ENCODE results near the gene TENM4.
"Not testable (repeated sequence)": the region's sequence is repeated elsewhere in the genome, so short reads cannot be mapped to it uniquely, and the experiment has no call there.

The TENM4 gene

DNA sequence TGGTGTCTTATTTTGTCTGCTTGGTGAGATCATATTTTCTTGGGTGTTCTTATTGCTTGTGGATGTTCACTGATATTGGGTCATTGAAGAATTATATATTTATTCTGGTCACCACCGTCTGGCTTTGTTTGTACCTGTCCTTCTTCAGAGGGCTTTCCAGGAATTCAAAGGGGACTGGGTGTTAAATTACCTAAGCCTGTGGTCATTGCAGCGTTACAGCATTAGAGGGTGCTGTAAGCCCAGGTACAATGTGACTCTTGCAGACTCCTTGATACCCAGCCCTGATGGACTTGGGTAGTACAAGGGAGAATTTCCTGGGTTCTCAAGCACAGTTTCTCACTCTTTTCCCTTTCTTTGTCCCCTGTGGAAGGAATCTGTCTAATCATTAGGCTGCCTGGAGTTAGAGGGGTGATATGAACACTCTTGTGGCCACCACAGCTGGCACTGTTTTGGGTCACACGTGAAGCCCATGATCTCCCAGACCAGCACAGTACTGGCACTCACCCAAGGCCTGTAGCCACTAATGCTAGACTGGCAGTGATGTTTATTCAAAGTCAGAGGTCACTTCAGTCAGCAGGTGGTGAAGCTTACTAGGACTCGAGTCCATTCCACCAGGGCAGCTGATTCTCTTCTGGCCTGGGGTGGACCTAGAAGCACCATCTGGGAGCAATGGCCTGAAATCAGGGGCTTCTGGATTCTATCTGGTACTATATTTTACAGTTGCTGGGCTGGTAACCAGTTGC is 810.1 kb downstream of the TENM4 start:
- H3K9me3 ChIP-seq (ENCODE audit: control insufficient read depth in 5 of 5, low read length in 5 of 5): peaks cover 9 to 28% (median 18%) of the 10 kb centered on the region in 5 donors
- no peaks in the 10 kb centered on the region for H3K36me3 ChIP-seq (ENCODE audit: control insufficient read depth in 5 of 5, insufficient read depth in 5 of 5, low read length in 5 of 5)
- no peaks in the 10 kb centered on the region for H3K4me1 ChIP-seq (ENCODE audit: control insufficient read depth in 5 of 5, insufficient read depth in 5 of 5, low read length in 5 of 5)
- H3K9ac ChIP-seq (ENCODE audit: low read length in 5 of 5): no peak overlapping the region
- H3K4me3 ChIP-seq (ENCODE audit: low read depth in 1 of 5, low read length in 5 of 5): no peak overlapping the region
- H3K27ac ChIP-seq (ENCODE audit: low read depth, low read length): no peak overlapping the region
- no peaks in the 10 kb centered on the region for H3K27me3 ChIP-seq (ENCODE audit: control insufficient read depth in 5 of 5, insufficient read depth in 4 of 5, low read length in 5 of 5)

DNA sequence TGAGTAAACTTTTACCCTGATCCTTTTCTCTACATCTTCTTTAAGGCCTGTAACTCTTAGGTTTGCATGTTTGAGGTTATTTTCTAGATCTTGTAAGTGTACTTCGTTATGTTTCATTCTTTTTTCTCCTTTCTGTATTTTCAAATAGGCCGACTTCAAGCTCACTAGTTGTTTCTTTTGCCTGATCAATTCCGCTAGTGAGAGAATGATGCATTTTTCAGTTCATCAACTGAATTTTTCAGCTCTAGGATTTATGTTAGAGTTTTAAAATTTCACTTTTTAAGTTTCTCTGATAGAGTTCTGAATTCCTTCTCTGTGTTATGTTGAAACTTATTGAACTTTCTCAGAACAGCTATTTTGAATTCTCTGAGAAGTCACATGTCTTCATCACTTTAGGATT is 810.7 kb downstream of the TENM4 start:
- Histone ChIP-seq H3K4me3 (ENCODE audit: low read depth in 1 of 5, low read length in 5 of 5) (no peak overlapping the region), H3K4me1 (ENCODE audit: control insufficient read depth in 5 of 5, insufficient read depth in 5 of 5, low read length in 5 of 5) (no peaks in the 10 kb centered on the region), H3K9me3 (ENCODE audit: control insufficient read depth in 5 of 5, low read length in 5 of 5) (peaks cover 9 to 28% (median 18%) of the 10 kb centered on the region in 5 donors), H3K36me3 (ENCODE audit: control insufficient read depth in 5 of 5, insufficient read depth in 5 of 5, low read length in 5 of 5) (no peaks in the 10 kb centered on the region), H3K9ac (ENCODE audit: low read length in 5 of 5) (no peak overlapping the region), H3K27ac (ENCODE audit: low read depth, low read length) (no peak overlapping the region), H3K27me3 (ENCODE audit: control insufficient read depth in 5 of 5, insufficient read depth in 4 of 5, low read length in 5 of 5) (no peaks in the 10 kb centered on the region)

DNA sequence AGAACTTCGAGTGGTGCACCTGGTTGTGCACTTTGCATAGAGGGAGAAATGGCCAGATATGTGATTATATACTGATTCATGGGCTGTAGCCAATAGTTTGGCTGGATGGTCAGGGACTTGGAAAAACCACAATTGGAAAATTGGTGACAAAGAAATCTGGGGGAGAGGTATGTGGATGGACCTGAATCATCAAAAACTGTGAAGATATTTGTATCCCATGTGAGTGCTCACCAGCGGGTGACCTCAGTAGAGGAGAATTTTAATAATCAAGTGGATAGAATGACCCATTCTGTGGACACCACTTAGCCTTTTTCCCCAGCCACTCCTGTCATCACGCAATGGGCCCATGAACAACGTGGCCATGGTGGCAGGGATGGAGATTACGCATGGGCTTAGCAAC is 818.2 kb downstream of the TENM4 start:
- Histone ChIP-seq H3K36me3 (ENCODE audit: control insufficient read depth in 5 of 5, insufficient read depth in 5 of 5, low read length in 5 of 5) (no peaks in the 10 kb centered on the region), H3K4me3 (ENCODE audit: low read depth in 1 of 5, low read length in 5 of 5) (no peak overlapping the region), H3K27me3 (ENCODE audit: control insufficient read depth in 5 of 5, insufficient read depth in 4 of 5, low read length in 5 of 5) (no peaks in the 10 kb centered on the region), H3K27ac (ENCODE audit: low read depth, low read length) (no peak overlapping the region), H3K9ac (ENCODE audit: low read length in 5 of 5) (no peak overlapping the region), H3K9me3 (ENCODE audit: control insufficient read depth in 5 of 5, low read length in 5 of 5) (peaks cover 0 to 28% (median 23%) of the 10 kb centered on the region in 5 donors), H3K4me1 (ENCODE audit: control insufficient read depth in 5 of 5, insufficient read depth in 5 of 5, low read length in 5 of 5) (no peaks in the 10 kb centered on the region)

DNA sequence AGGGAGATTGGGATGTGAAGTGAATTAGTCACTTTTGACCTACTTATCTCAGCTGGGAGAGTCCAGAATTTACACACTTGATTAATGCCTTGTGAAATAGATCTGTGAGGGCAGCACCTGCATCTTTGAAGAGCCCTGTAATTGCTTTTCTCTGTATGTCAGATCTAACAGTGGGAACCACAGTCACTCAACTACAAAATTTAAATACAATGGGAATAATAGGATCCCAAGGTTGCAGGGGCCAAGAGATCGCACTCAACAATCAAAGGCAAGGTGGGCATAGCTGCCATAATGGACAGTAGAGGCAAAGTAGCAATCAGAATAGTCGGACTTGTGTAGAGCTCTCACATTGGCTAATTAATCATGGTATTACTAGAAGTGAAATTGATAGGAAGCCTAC is 820.7 kb downstream of the TENM4 start:
- Histone ChIP-seq H3K4me1 (ENCODE audit: control insufficient read depth in 5 of 5, insufficient read depth in 5 of 5, low read length in 5 of 5) (no peaks in the 10 kb centered on the region), H3K27me3 (ENCODE audit: control insufficient read depth in 5 of 5, insufficient read depth in 4 of 5, low read length in 5 of 5) (no peaks in the 10 kb centered on the region), H3K9ac (ENCODE audit: low read length in 5 of 5) (no peak overlapping the region), H3K36me3 (ENCODE audit: control insufficient read depth in 5 of 5, insufficient read depth in 5 of 5, low read length in 5 of 5) (no peaks in the 10 kb centered on the region), H3K9me3 (ENCODE audit: control insufficient read depth in 5 of 5, low read length in 5 of 5) (peaks cover 0 to 26% (median 23%) of the 10 kb centered on the region in 5 donors), H3K27ac (ENCODE audit: low read depth, low read length) (no peak overlapping the region), H3K4me3 (ENCODE audit: low read depth in 1 of 5, low read length in 5 of 5) (no peak overlapping the region)

DNA sequence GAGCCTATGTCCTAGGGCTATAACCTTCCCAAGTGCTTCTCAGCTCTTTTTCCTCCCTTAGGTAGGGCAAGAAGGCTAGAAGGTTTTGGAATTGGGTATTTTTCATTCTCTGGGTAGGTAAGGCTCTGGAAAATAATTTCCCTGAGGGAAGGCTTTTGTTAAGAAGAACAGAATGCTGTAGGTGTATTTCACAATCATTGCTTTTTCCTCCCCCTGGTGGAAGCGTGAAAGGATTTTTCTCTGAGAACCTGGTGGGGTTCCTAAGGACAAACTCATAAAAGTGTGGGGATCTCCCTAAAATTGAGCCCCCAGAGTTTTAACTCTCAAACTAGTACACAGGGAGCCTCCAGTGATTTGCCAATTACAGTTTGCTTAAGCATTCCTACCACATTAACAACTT is 825.1 kb downstream of the TENM4 start:
- Histone ChIP-seq H3K27me3 (ENCODE audit: control insufficient read depth in 5 of 5, insufficient read depth in 4 of 5, low read length in 5 of 5) (no peaks in the 10 kb centered on the region), H3K9me3 (ENCODE audit: control insufficient read depth in 5 of 5, low read length in 5 of 5) (peaks cover 0 to 19% (median 18%) of the 10 kb centered on the region in 5 donors), H3K4me3 (ENCODE audit: low read depth in 1 of 5, low read length in 5 of 5) (no peak overlapping the region), H3K27ac (ENCODE audit: low read depth, low read length) (no peak overlapping the region), H3K36me3 (ENCODE audit: control insufficient read depth in 5 of 5, insufficient read depth in 5 of 5, low read length in 5 of 5) (no peaks in the 10 kb centered on the region), H3K4me1 (ENCODE audit: control insufficient read depth in 5 of 5, insufficient read depth in 5 of 5, low read length in 5 of 5) (no peaks in the 10 kb centered on the region), H3K9ac (ENCODE audit: low read length in 5 of 5) (no peak overlapping the region)

DNA sequence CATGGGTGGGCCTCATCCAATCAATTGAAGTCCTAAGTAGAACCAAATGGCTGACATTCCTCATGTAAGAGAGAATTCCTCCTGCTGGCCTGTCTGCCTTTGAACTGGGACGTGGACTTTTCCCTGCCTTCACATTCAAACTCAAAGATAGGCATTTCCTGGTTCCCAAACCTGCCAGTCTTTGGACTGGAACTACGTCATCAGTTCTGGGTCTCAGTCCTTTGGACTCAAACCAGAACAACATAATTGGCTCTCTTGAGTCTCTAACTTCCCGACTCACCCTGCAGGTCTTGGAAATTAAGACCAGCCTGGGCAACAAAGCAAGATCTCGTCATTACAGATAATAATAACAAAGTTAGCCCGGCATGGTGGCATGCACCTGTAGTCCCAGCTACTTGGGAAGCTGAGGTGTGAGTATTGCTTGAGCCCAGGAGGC is 827.4 kb downstream of the TENM4 start:
- H3K27ac ChIP-seq (ENCODE audit: low read depth, low read length): no peak overlapping the region
- H3K9me3 ChIP-seq (ENCODE audit: control insufficient read depth in 5 of 5, low read length in 5 of 5): peaks cover 0 to 2% (median 0%) of the 10 kb centered on the region in 5 donors

DNA sequence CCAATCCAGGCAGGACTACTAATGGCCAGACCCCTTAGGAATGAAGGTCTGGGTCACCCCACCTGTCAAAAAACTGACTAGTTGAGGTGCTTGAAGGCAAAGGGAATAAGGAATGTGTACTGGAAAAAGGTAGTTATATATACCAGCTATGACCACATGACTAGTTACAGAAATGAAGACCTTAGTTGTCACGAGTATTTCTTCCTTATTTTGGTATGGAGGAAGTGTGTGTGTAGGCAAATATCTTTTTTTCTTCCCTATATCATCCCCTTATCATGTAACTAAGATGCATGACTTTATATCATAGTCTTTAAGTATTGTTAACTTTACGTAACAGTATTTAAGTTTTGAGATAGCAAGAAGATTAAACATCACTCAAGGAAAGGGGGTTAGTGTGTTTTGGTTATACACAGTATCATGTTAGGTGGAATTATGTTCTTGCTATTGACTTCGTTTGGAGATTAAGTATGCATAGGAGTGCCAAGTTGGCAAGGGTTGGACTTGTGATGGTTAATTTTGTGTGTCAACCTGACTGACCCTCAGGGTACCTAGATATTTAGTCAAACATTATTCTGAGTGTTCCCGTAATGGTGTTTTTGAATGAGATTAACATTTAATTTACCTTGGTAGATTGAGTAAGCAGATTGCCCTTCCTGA is 828.0 kb downstream of the TENM4 start:
- H3K4me1 ChIP-seq (ENCODE audit: control insufficient read depth in 5 of 5, insufficient read depth in 5 of 5, low read length in 5 of 5): no peaks in the 10 kb centered on the region
- H3K4me3 ChIP-seq (ENCODE audit: low read depth in 1 of 5, low read length in 5 of 5): no peak overlapping the region
- no peak overlapping the region for H3K27ac ChIP-seq (ENCODE audit: low read depth, low read length)
- peaks cover 0 to 2% (median 0%) of the 10 kb centered on the region in 5 donors for H3K9me3 ChIP-seq (ENCODE audit: control insufficient read depth in 5 of 5, low read length in 5 of 5)
- no peaks in the 10 kb centered on the region for H3K36me3 ChIP-seq (ENCODE audit: control insufficient read depth in 5 of 5, insufficient read depth in 5 of 5, low read length in 5 of 5)
- H3K9ac ChIP-seq (ENCODE audit: low read length in 5 of 5): no peak overlapping the region
- no peaks in the 10 kb centered on the region for H3K27me3 ChIP-seq (ENCODE audit: control insufficient read depth in 5 of 5, insufficient read depth in 4 of 5, low read length in 5 of 5)

More for the DNA sequence above, 827.4 kb downstream of the TENM4 start:
- Histone ChIP-seq H3K4me3 (ENCODE audit: low read depth in 1 of 5, low read length in 5 of 5) (no peak overlapping the region), H3K36me3 (ENCODE audit: control insufficient read depth in 5 of 5, insufficient read depth in 5 of 5, low read length in 5 of 5) (no peaks in the 10 kb centered on the region), H3K4me1 (ENCODE audit: control insufficient read depth in 5 of 5, insufficient read depth in 5 of 5, low read length in 5 of 5) (no peaks in the 10 kb centered on the region), H3K27me3 (ENCODE audit: control insufficient read depth in 5 of 5, insufficient read depth in 4 of 5, low read length in 5 of 5) (no peaks in the 10 kb centered on the region), H3K9ac (ENCODE audit: low read length in 5 of 5) (no peak overlapping the region)

DNA sequence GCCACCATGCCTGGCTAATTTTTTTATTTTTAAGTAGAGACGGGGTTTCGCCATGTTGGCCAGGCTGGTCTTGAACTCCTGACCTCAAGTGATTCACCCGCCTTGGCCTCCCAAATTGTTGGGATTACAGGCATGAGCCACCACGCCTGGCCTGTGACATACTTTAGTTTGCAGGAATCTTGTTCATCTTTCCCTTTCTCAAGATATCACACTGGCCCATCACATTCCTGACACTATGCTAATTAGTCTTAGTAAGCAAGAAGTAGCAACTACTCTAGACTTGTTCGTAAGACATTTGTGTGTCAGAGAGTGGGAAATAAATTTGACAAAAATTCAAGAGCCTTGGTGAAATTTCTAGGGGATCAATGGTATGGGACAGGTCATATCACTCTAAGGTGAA is 831.5 kb downstream of the TENM4 start:
- H3K27ac ChIP-seq (ENCODE audit: low read depth, low read length); H3K36me3 ChIP-seq (ENCODE audit: control insufficient read depth in 5 of 5, insufficient read depth in 5 of 5, low read length in 5 of 5); H3K4me3 ChIP-seq (ENCODE audit: low read depth in 1 of 5, low read length in 5 of 5); H3K9me3 ChIP-seq (ENCODE audit: control insufficient read depth in 5 of 5, low read length in 5 of 5); H3K4me1 ChIP-seq (ENCODE audit: control insufficient read depth in 5 of 5, insufficient read depth in 5 of 5, low read length in 5 of 5); H3K9ac ChIP-seq (ENCODE audit: low read length in 5 of 5); H3K27me3 ChIP-seq (ENCODE audit: control insufficient read depth in 5 of 5, insufficient read depth in 4 of 5, low read length in 5 of 5): not testable (repeated sequence)

DNA sequence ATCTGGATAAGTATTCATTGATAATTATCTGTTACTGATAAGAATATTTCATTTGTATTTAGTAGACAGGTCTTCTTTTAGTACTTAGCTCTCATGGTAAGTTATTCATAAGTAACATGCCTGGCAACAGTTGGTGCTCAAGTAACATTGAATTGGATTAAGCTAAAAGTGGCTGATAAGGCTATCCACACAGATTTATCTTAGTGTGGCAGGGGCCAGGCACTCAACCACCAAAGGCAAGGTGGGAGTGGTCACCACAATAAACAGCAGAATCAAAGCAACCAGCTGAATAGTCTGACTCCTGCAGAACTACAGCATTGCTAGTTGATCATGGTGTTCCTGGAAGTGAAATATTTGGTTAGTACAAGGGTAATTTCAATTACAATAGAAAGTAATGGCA is 833.1 kb downstream of the TENM4 start:
- H3K4me3 ChIP-seq (ENCODE audit: low read depth in 1 of 5, low read length in 5 of 5): no peak overlapping the region
- H3K27me3 ChIP-seq (ENCODE audit: control insufficient read depth in 5 of 5, insufficient read depth in 4 of 5, low read length in 5 of 5): no peaks in the 10 kb centered on the region
- no peaks in the 10 kb centered on the region for H3K36me3 ChIP-seq (ENCODE audit: control insufficient read depth in 5 of 5, insufficient read depth in 5 of 5, low read length in 5 of 5)
- no peak overlapping the region for H3K27ac ChIP-seq (ENCODE audit: low read depth, low read length)
- H3K4me1 ChIP-seq (ENCODE audit: control insufficient read depth in 5 of 5, insufficient read depth in 5 of 5, low read length in 5 of 5): no peaks in the 10 kb centered on the region
- H3K9me3 ChIP-seq (ENCODE audit: control insufficient read depth in 5 of 5, low read length in 5 of 5): no peaks in the 10 kb centered on the region
- no peak overlapping the region for H3K9ac ChIP-seq (ENCODE audit: low read length in 5 of 5)

DNA sequence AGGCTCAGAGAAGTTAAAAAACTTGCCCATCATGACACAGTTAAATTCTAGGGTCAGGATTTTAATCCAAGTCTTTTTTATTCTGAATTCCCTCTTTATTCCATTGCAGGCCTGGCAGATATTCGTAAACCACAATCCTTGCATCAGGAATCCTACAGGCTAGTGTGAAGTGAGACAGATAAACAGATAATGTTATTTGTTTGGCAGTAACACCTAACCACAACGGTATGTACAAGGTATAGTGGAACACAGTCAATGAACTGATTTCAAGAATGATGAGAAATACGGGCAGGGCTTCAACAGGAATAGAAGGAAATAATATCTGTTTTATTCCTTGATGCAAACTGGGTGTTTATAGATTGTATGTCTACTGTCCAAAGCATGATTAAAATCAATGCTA is 834.2 kb downstream of the TENM4 start:
- Histone ChIP-seq H3K4me1 (ENCODE audit: control insufficient read depth in 5 of 5, insufficient read depth in 5 of 5, low read length in 5 of 5) (no peaks in the 10 kb centered on the region), H3K9me3 (ENCODE audit: control insufficient read depth in 5 of 5, low read length in 5 of 5) (no peaks in the 10 kb centered on the region), H3K4me3 (ENCODE audit: low read depth in 1 of 5, low read length in 5 of 5) (no peak overlapping the region), H3K9ac (ENCODE audit: low read length in 5 of 5) (no peak overlapping the region), H3K27me3 (ENCODE audit: control insufficient read depth in 5 of 5, insufficient read depth in 4 of 5, low read length in 5 of 5) (no peaks in the 10 kb centered on the region), H3K36me3 (ENCODE audit: control insufficient read depth in 5 of 5, insufficient read depth in 5 of 5, low read length in 5 of 5) (no peaks in the 10 kb centered on the region), H3K27ac (ENCODE audit: low read depth, low read length) (no peak overlapping the region)

Measured in subcutaneous abdominal adipose tissue (tissue), 5 donors.